GM12878 (cell line): ENCODE measurements around the gene SLC19A1. TPM values are rescaled to one million over a fixed set of nuclear protein-coding genes. Genes with fewer than 3 reads are reported as not detected.

Experiments
- ATAC-seq: fragments of 200-7000 bp; cut with Tn5 transposase; 3 replicates; pipeline ENCODE4 v1.9.1; 2020; ENCODE audit warnings: mild to moderate bottlenecking, moderate library complexity
- BruUV-seq: library from RNA; stranded (reverse); fragments of 400-500 nt; replicated peaks from 2 replicates; lab custom pipeline; 2021; lab: Mats Ljungman, UMichigan
- CTCF ChIA-PET: fragments of 300-600 bp; sonication (Branson Sonifier 250); formaldehyde crosslinking; extraction: SDS; loops from one replicate; lab custom pipeline; 2021; ENCODE audit warnings: inconsistent platforms; lab: Yijun Ruan, JAX
- POLR2A ChIA-PET: fragments of 350-600 bp; formaldehyde crosslinking; extraction: SDS; loops from one replicate; lab custom pipeline; 2021; ENCODE audit warnings: inconsistent platforms; lab: Charles Lee
- RAD21 ChIA-PET: fragments of 300-600 bp; sonication (Branson Sonifier 250); formaldehyde crosslinking; loops from one replicate; lab custom pipeline; 2023; ENCODE audit warnings: antibody characterized with exemption; ENCODE audit not compliant: unreplicated experiment; lab: Charles Lee
- SMC1A ChIA-PET: fragments of 300-600 bp; sonication (Branson Sonifier 250); formaldehyde crosslinking; loops from one replicate; lab custom pipeline; 2023; ENCODE audit not compliant: unreplicated experiment, uncharacterized antibody; lab: Charles Lee
- DNase-seq: peaks from one replicate; pipeline ENCODE4 v3.0.0-alpha.2; 2011; ENCODE audit warnings: low read depth, low spot score
- FAIRE-seq: peaks from 3 replicates; lab custom pipeline; 2011; peaks lifted over from hg19 to GRCh38; lab: Jason Lieb, UNC
- H2AFZ ChIP-seq: 2 replicates; pipeline ENCODE4 v1.6.0; 2011; ENCODE audit warnings: low read depth, low read length, control low read depth; ENCODE audit not compliant: control insufficient read depth
- H3K27ac ChIP-seq: 2 replicates; pipeline ENCODE4 v1.5.1; 2011; ENCODE audit warnings: control low read depth; ENCODE audit not compliant: control insufficient read depth, insufficient read depth
- H3K27me3 ChIP-seq, 2 experiments: replicated peaks in 1 of 2; 2 replicates each; pipeline versions ENCODE4 v1.6.0 to v1.6.1; 2011; ENCODE audit warnings: low read length in 1 of 2; ENCODE audit not compliant: control insufficient read depth in 2 of 2, insufficient read depth in 2 of 2
- H3K36me3 ChIP-seq, 2 experiments: 2 replicates each; pipeline ENCODE4 v1.5.1; 2011; ENCODE audit warnings: low read length in 1 of 2; ENCODE audit not compliant: control insufficient read depth in 2 of 2, insufficient read depth in 2 of 2
- H3K4me1 ChIP-seq: 2 replicates; pipeline ENCODE4 v1.6.1; 2011; ENCODE audit warnings: mild to moderate bottlenecking, low read length, moderate library complexity, mixed read lengths; ENCODE audit not compliant: control insufficient read depth, insufficient read depth
- H3K4me2 ChIP-seq: 2 replicates; pipeline ENCODE4 v1.6.0; 2011; ENCODE audit warnings: control low read depth; ENCODE audit not compliant: control insufficient read depth, insufficient read depth
- H3K4me3 ChIP-seq: fragments of 200-600 bp; sonication (generic); 2 replicates; pipeline ENCODE4 v1.5.1; 2016
- H3K79me2 ChIP-seq: 2 replicates; pipeline ENCODE4 v1.6.0; 2011; ENCODE audit warnings: low read length; ENCODE audit not compliant: control insufficient read depth, insufficient read depth
- H3K9ac ChIP-seq: 2 replicates; pipeline ENCODE4 v1.8.0; 2011; ENCODE audit warnings: low read length, control low read depth, mixed read lengths; ENCODE audit not compliant: control insufficient read depth, insufficient read depth
- H3K9me3 ChIP-seq: replicated peaks from 3 replicates; pipeline ENCODE4 v1.5.1; 2011; ENCODE audit warnings: mild to moderate bottlenecking, low read length; ENCODE audit not compliant: control insufficient read depth, insufficient read depth
- H4K20me1 ChIP-seq: 2 replicates; pipeline ENCODE4 v1.6.0; 2011; ENCODE audit not compliant: control insufficient read depth, insufficient read depth
- ASH2L ChIP-seq: fragments of 300-600, 200-600 bp; sonication (generic); IDR thresholded peaks from 2 replicates; pipeline ENCODE4 v1.6.1; 2017; ENCODE audit warnings: low read depth, mild to moderate bottlenecking, borderline replicate concordance
- CBX5 ChIP-seq: sonication (generic); IDR thresholded peaks from 2 replicates; pipeline ENCODE4 v1.6.1; 2016; ENCODE audit warnings: low read depth, moderate library complexity, mild to moderate bottlenecking, inconsistent platforms
- CTCF ChIP-seq, 3 experiments: IDR thresholded peaks in 2 of 3; conservative IDR thresholded peaks in 1 of 3; 2 replicates each; pipeline ENCODE4 v1.5.1; 2011; ENCODE audit warnings: low read depth in 3 of 3, low read length in 3 of 3, mild to moderate bottlenecking in 3 of 3, control low read depth in 2 of 3, moderate library complexity in 2 of 3, inconsistent platforms in 1 of 3, mixed read lengths in 1 of 3; ENCODE audit not compliant: control insufficient read depth in 2 of 3, insufficient read depth in 1 of 3; ENCODE audit errors: extremely low read depth in 1 of 3
- EP300 ChIP-seq, 2 experiments: fragments of 150-350 bp in 1 of 2; IDR thresholded peaks; 2 replicates each; pipeline ENCODE4 v1.6.1; 2011 to 2012; ENCODE audit warnings: low read depth in 2 of 2, low read length in 2 of 2, borderline replicate concordance in 1 of 2, improper control_type of control experiment in 1 of 2, inconsistent platforms in 1 of 2; ENCODE audit not compliant: control insufficient read depth in 1 of 2
- JUND ChIP-seq: IDR thresholded peaks from 2 replicates; pipeline ENCODE4 v1.6.1; 2012; ENCODE audit warnings: low read depth, mild to moderate bottlenecking, low read length, improper control_type of control experiment, moderate library complexity
- MEF2B ChIP-seq: fragments of 450-650 bp; IDR thresholded peaks from 2 replicates; pipeline ENCODE4 v1.6.1; 2018; ENCODE audit warnings: mild to moderate bottlenecking, moderate library complexity; ENCODE audit not compliant: partially characterized antibody, poor library complexity, severe bottlenecking
- NFXL1 ChIP-seq: fragments of 450-650 bp; IDR thresholded peaks from 2 replicates; pipeline ENCODE4 v1.6.1; 2017; ENCODE audit warnings: antibody characterized with exemption, mild to moderate bottlenecking, borderline replicate concordance
- NR2F1 ChIP-seq: fragments of 450-650 bp; conservative IDR thresholded peaks from 2 replicates; pipeline ENCODE4 v1.6.1; 2017; ENCODE audit warnings: mild to moderate bottlenecking
- POLR2A ChIP-seq: IDR thresholded peaks from 2 replicates; pipeline ENCODE4 v1.6.1; 2011; ENCODE audit warnings: low read depth, mild to moderate bottlenecking, low read length
- RBBP5 ChIP-seq: fragments of 200-600 bp; sonication (generic); conservative IDR thresholded peaks from 2 replicates; pipeline ENCODE4 v1.6.1; 2016
- SUZ12 ChIP-seq: fragments of 200-600 bp; sonication (generic); IDR thresholded peaks from one replicate; pipeline ENCODE4 v1.6.1; 2018; ENCODE audit warnings: antibody characterized with exemption, mild to moderate bottlenecking; ENCODE audit not compliant: unreplicated experiment
- USF1 ChIP-seq: IDR thresholded peaks from 2 replicates; pipeline ENCODE4 v1.6.1; 2011; ENCODE audit warnings: borderline replicate concordance, low read depth, mild to moderate bottlenecking, moderate library complexity, mixed read lengths, low read length; ENCODE audit not compliant: insufficient read depth; ENCODE audit errors: extremely low read length
- ZBED1 ChIP-seq: IDR thresholded peaks from 2 replicates; pipeline ENCODE4 v1.6.1; 2016; ENCODE audit warnings: borderline replicate concordance
- WGBS: methylation state at CpG from one replicate; pipeline ENCODE4 v1.1.6; 2016; ENCODE audit warnings: low lambda C conversion rate; ENCODE audit not compliant: insufficient replicate concordance, insufficient coverage; ENCODE audit errors: missing lambda C conversion rate; 5-methylcytosine and 5-hydroxymethylcytosine counted together
- in situ Hi-C: fragments of 300-500 bp; cut with MboI; formaldehyde crosslinking; loops from 9 replicates; pipeline ENCODE4 v1.14.3; 2018; ENCODE audit warnings: mixed read lengths
- intact Hi-C: fragments of 100-400 bp; cut with micrococcal nuclease; formaldehyde crosslinking; loops from one replicate; pipeline ENCODE4 v1.14.2; 2022; ENCODE audit not compliant: unreplicated experiment
- polyA plus RNA-seq, 11 experiments: library from polyadenylated mRNA; depleted of rRNA in 4 of 11; unstranded in 6 of 11; stranded (reverse) in 5 of 11; fragments of >200 nt; fragmentation: Nextera tagmentation in 4 of 11; fragmentation: Illumina TruSeq in 1 of 11; extraction: Ambion mirVana in 4 of 11; extraction: Trizol in 1 of 11; gene quantifications; 1 replicate in 1 of 11; 2 replicates in 10 of 11; pipeline versions ENCODE4 v1.2.1 to v1.2.3, GENCODE V29; 2011 to 2016; ENCODE audit warnings: inconsistent platforms in 2 of 11, missing spikeins in 2 of 11, low read depth in 1 of 11
- total RNA-seq, 4 experiments: library from RNA; depleted of rRNA in 3 of 4; stranded (reverse); fragments of >200 nt in 3 of 4; fragmentation: Illumina TruSeq in 1 of 4; extraction: Trizol in 1 of 4; gene quantifications; 2 replicates each; pipeline versions ENCODE4 v1.2.1 to v1.2.3, GENCODE V29; 2013 to 2021

The SLC19A1 gene
- total and polyA plus RNA-seq, 10 of the 15 experiments (the other 5 are each of a cell fraction or from before 2014, with no cell fraction given): 0.42 to 49.7 (median 12.2) TPM

DNA sequence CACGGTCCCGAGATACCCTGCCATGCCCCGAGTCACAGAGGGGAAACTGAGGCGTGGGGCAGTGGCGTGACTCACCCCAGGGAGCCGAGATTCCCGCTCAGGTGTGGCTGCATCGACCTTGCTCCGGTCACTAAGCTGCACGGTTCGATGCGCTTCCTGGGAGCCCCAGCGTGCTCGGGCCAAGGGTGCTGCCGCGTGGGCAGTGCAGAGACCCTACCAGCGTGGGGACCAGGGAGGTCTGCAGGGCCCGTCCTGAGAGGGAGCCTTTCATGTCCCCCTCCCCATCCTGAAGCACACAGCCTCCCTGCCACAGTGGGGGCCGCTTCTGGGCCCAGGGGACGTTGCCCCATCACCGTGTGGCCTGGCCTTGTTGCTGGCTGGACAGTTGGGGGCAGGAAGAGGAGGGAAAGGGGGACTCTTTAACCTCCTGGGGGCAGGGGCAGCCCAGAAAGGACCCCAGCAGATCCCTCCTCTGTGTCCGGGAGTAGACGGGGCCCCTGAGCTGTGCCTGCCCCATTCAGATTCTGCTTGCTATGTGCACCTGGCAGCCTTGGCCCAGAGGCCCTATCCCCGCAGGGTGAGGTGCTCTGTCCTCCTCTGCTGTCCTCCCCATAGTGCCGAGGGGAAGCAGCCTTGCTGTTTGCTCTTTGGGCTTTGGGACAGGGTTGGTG is 84.9 kb downstream of the SLC19A1 start:
- SMC1A ChIA-PET: no interaction called here
- TF ChIP-seq EP300 (IDR thresholded peaks at IDR 0.05; ENCODE audit: borderline replicate concordance in 1 of 2, control insufficient read depth in 1 of 2, low read depth in 2 of 2, low read length in 2 of 2) (no peak), JUND (no peak)
- H3K4me2 ChIP-seq: no peak overlapping the region
- no peaks in the 10 kb centered on the region for H3K27me3 ChIP-seq
- in situ Hi-C loops: loop anchor here (25.0 kb wide), 1 partner anchor 355 kb away; no protein-coding TSS in a partner anchor
- CTCF ChIA-PET: no interaction called here
- DNase-seq: no peak
- no peaks in the 10 kb centered on the region for H3K79me2 ChIP-seq
- BruUV-seq: no TSS peak
- no peak for ATAC-seq
- RAD21 ChIA-PET: no interaction called here
- no peaks in the 10 kb centered on the region; the same call in 2 of the 3 replicates for H3K9me3 ChIP-seq
- H3K4me3 ChIP-seq: no peak overlapping the region
- H3K36me3 ChIP-seq: no peaks in the 10 kb centered on the region
- no peak overlapping the region for H2AFZ ChIP-seq
- 50% methylated on average over 25 of the region's 25 CpGs for WGBS
- no peak overlapping the region for H3K27ac ChIP-seq
- POLR2A ChIA-PET: no interaction called here
- no peak for FAIRE-seq
- no peaks in the 10 kb centered on the region for H4K20me1 ChIP-seq
- H3K9ac ChIP-seq: no peak overlapping the region
- H3K4me1 ChIP-seq: no peaks in the 10 kb centered on the region
- intact Hi-C loops: no loop called here

GRCh38 chr21:45456584-45457160 is 85.6 kb downstream of the SLC19A1 start:
- Histone ChIP-seq H3K36me3 (no peaks in the 10 kb centered on the region), H3K27me3 (no peaks in the 10 kb centered on the region), H3K27ac (no peak overlapping the region), H3K4me1 (no peaks in the 10 kb centered on the region), H3K9ac (no peak overlapping the region), H3K4me3 (no peak overlapping the region), H3K4me2 (no peak overlapping the region), H3K79me2 (no peaks in the 10 kb centered on the region), H3K9me3 (no peaks in the 10 kb centered on the region; the same call in 2 of the 3 replicates), H2AFZ (no peak overlapping the region), H4K20me1 (no peaks in the 10 kb centered on the region)
- ChIA-PET SMC1A (no interaction called here), POLR2A (no interaction called here), CTCF (no interaction called here), RAD21 (no interaction called here)
- intact Hi-C loops: no loop called here
- in situ Hi-C loops: loop anchor here (25.0 kb wide), 1 partner anchor 356 kb away; no protein-coding TSS in a partner anchor
- 45% methylated on average over 36 of the region's 38 CpGs for WGBS
- ATAC-seq (no peak), FAIRE-seq (no peak), DNase-seq (no peak)
- TF ChIP-seq SUZ12 (no peak), ASH2L (no peak), CTCF (IDR thresholded peaks at IDR 0.05 in 2 of 3, conservative IDR thresholded peaks at IDR 0.05 in 1 of 3; ENCODE audit: control insufficient read depth in 2 of 3, extremely low read depth in 1 of 3, insufficient read depth in 1 of 3, low read depth in 3 of 3, low read length in 3 of 3) (no peak), USF1 (no peak), RBBP5 (no peak), MEF2B (no peak), NR2F1 (no peak), ZBED1 (no peak), CBX5 (no peak), NFXL1 (no peak), POLR2A (no peak)
- BruUV-seq: no TSS peak
